ENCODE measurements around the gene INSYN2A.
A peak's percentile ranks its signal among the peaks of the same experiment; 100 is the strongest.

GRCh38 chr10:127196282-127197153 is at the start of gene INSYN2A:
- peak; percentile 33 to 56 for TF ChIP-seq CTCF (conservative IDR thresholded peaks at IDR 0.05; ENCODE audit: low read depth in 2 of 2)
- no peak for TF ChIP-seq POLR2AphosphoS5 (IDR thresholded peaks at IDR 0.05; ENCODE audit: low read depth)
- TF ChIP-seq, protein P1, sequence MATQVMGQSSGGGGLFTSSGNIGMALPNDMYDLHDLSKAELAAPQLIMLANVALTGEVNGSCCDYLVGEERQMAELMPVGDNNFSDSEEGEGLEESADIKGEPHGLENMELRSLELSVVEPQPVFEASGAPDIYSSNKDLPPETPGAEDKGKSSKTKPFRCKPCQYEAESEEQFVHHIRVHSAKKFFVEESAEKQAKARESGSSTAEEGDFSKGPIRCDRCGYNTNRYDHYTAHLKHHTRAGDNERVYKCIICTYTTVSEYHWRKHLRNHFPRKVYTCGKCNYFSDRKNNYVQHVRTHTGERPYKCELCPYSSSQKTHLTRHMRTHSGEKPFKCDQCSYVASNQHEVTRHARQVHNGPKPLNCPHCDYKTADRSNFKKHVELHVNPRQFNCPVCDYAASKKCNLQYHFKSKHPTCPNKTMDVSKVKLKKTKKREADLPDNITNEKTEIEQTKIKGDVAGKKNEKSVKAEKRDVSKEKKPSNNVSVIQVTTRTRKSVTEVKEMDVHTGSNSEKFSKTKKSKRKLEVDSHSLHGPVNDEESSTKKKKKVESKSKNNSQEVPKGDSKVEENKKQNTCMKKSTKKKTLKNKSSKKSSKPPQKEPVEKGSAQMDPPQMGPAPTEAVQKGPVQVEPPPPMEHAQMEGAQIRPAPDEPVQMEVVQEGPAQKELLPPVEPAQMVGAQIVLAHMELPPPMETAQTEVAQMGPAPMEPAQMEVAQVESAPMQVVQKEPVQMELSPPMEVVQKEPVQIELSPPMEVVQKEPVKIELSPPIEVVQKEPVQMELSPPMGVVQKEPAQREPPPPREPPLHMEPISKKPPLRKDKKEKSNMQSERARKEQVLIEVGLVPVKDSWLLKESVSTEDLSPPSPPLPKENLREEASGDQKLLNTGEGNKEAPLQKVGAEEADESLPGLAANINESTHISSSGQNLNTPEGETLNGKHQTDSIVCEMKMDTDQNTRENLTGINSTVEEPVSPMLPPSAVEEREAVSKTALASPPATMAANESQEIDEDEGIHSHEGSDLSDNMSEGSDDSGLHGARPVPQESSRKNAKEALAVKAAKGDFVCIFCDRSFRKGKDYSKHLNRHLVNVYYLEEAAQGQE (IDR thresholded peaks at IDR 0.05; ENCODE audit: unreplicated experiment): no peak
- no peak for TF ChIP-seq EZH2 (IDR thresholded peaks at IDR 0.05; ENCODE audit: low read depth, unreplicated experiment)
- TF ChIP-seq STAT1 (IDR thresholded peaks at IDR 0.05; ENCODE audit: unreplicated experiment): no peak
- no peak for TF ChIP-seq JUNB (IDR thresholded peaks at IDR 0.05; ENCODE audit: unreplicated experiment)
- no peak for TF ChIP-seq EZH2phosphoT487 (IDR thresholded peaks at IDR 0.05; ENCODE audit: unreplicated experiment)
- TF ChIP-seq CREB1 (CRISPR knock-in tag; IDR thresholded peaks at IDR 0.05; ENCODE audit: low read depth): no peak
- no peak for TF ChIP-seq ZNF114 (CRISPR knock-in tag; IDR thresholded peaks at IDR 0.05)
- no peak for TF ChIP-seq ETS1 (IDR thresholded peaks at IDR 0.05)
- no peak for TF ChIP-seq NANOG (IDR thresholded peaks at IDR 0.05; ENCODE audit: borderline replicate concordance)

All from GM23338 (cell line).